Measurements from ENCODE around the gene C20orf204.
A peak's percentile ranks its signal among the peaks of the same experiment; 100 is the strongest.

The C20orf204 gene

GRCh38 chr20:64072498-64073063, 36.6 kb downstream of the C20orf204 start:
- DNase-seq: no peak

GRCh38 chr20:64073476-64074183, 37.6 kb downstream of the C20orf204 start:
- DNase-seq: no peak

- DNase-seq: no peak
Observed at GRCh38 chr20:64074184-64074789, 38.3 kb downstream of the C20orf204 start.

GRCh38 chr20:64074963-64075362, 39.0 kb downstream of the C20orf204 start:
- DNase-seq: no peak

- no peak for DNase-seq
Observed at GRCh38 chr20:64075556-64075955, 39.6 kb downstream of the C20orf204 start.

GRCh38 chr20:64076061-64076997, 40.3 kb downstream of the C20orf204 start:
- DNase-seq: no peak

- peak; percentile 48 for DNase-seq
Observed at GRCh38 chr20:64077094-64077493, 41.1 kb downstream of the C20orf204 start.

GRCh38 chr20:64077541-64077875, 41.5 kb downstream of the C20orf204 start:
- DNase-seq: no peak

GRCh38 chr20:64077876-64078551, 42.0 kb downstream of the C20orf204 start:
- no peak for DNase-seq

GRCh38 chr20:64078934-64079272, 42.9 kb downstream of the C20orf204 start:
- DNase-seq: no peak

- peak; percentile 88 for DNase-seq
Observed at GRCh38 chr20:64079273-64080012, 43.5 kb downstream of the C20orf204 start, which contains the start of gene RGS19. TSS of gene RGS19 (minus strand) at chr20:64079518. CDS start at chr20:64076886, 2,632 bp downstream.

GRCh38 chr20:64080013-64080812, 44.2 kb downstream of the C20orf204 start, which contains the start of gene OPRL1:
TSS of gene OPRL1 (plus strand) at chr20:64080082. CDS start at chr20:64092721, 12,639 bp downstream.
- DNase-seq: no peak

GRCh38 chr20:64080813-64081623, 45.0 kb downstream of the C20orf204 start:
- DNase-seq: no peak

GRCh38 chr20:64081624-64081964, 45.6 kb downstream of the C20orf204 start:
- DNase-seq: no peak

GRCh38 chr20:64082126-64082731, 46.2 kb downstream of the C20orf204 start:
- no peak for DNase-seq

GRCh38 chr20:64082820-64083377, 46.9 kb downstream of the C20orf204 start:
- no peak for DNase-seq

- peak; percentile 78 for DNase-seq
Observed at GRCh38 chr20:64083378-64083803, 47.4 kb downstream of the C20orf204 start.

GRCh38 chr20:64083804-64084684, 48.1 kb downstream of the C20orf204 start, which contains the start of gene LKAAEAR1:
TSS of gene LKAAEAR1 (minus strand) at chr20:64084398. CDS start at chr20:64084219, 179 bp downstream.
- DNase-seq: no peak
